GM21423 (cell line): ENCODE measurements around the gene CACHD1.
"Not testable (repeated sequence)": the region's sequence is repeated elsewhere in the genome, so short reads cannot be mapped to it uniquely, and the experiment has no call there.

Experiments used
- ATAC-seq: cut with Tn5 transposase; IDR thresholded peaks from one replicate; pipeline ENCODE4 v1.9.1; 2021; ENCODE audit warnings: mild to moderate bottlenecking, moderate library complexity; ENCODE audit not compliant: unreplicated experiment

CACHD1 gene

DNA sequence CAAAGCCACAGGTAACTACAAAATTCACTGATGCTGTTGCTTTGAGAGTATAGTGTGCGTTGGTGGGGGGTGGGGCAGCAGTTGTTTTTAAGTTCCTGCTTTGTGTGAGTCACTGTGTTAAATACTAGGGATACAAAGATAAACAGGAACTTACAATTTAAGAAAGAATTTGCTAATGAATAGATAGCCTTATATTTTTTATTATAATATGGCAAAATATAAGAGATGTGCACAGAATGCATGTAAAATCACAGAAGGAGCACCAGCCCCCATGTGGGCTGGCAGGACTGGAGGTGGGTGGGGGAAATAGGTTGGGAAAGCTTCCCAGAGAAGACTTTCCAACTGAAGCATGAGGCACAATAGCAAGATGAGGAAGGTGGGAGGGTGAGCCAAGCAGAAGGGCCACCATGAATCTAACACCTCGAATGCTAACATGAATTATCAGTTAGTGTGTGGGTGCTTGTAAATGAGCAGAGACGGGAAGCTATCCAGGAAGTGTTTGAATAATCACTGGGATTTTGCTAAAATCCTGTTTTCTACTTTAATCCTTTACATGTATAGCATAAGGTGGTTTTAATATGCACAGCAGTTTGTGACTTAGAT, 217.9 kb downstream of the CACHD1 start:
- ATAC-seq, result no peak

DNA sequence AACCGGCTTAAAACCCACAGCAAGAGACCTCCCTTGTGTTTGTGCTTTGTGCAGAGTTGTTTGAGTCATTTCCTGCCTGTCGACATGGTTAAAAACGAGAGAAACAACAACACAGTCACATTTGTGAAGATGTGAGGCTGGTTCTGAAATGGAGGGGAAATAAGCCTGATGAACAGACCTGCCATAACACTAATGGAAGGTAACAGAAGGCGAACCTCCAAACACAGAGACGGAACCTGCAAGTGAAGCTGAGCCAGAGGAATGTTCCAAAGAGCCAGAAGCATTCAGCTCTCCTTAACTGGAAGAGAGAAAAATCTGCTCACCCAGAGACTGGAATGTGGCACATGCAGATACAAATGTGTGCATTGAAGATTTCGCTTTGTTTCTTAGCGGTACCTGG, 221.7 kb downstream of the CACHD1 start:
- no peak for ATAC-seq

DNA sequence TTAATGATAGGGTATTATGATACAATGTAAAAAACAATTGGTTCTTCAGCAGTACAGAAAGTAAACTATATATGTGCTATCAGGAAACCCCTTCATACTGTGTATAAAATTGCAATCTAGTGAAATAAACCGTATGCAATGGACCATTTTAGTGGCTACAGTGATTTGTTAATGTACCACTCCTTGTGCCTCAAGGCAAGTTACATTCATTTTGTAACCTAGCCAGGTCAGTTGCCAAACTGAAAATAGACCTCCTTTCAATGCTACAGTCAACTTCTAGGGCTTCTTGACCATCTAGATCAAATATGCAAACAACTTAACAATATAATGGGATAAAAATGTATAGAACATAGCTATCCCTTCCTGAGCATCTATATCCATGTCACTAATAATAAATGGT, 223.0 kb downstream of the CACHD1 start:
- ATAC-seq, result no peak

DNA sequence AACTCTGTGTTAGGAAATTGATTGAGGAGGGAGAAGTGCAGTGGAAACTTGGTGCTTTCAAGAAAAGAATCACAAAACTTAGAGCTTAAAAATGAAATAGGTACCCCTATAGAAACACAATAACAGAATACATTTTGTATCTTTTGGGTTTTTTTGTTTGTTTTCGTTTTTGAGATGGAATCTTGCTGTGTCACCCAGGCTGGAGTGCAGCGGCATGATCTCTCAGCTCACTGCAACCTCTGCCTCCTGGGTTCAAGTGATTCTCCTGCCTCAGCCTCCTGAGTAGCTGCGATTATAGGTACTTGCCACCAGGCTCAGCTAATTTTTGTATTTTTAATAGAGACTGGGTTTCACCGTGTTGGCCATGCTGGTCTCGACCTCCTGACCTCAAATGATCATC, 223.5 kb downstream of the CACHD1 start:
- ATAC-seq, result no peak

DNA sequence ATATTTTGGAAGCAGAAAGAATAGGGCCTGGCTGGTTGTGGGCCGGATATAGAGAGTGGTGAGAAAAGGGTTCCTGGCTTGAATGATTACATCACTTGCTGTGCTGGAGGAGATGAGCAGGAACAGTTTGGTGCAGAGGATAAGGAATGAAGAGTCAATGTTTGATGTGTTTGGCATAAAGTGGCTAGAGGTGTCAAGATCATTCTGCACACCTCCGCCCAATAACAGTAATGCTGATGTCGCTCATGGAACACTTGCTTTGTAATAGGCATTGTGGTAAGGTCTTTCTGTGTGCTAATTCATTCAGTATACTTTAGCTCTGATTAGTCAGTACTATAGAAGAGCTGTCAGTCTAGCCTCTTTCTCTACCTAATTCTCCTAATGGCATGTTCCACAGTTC, 226.9 kb downstream of the CACHD1 start:
- no peak for ATAC-seq

DNA sequence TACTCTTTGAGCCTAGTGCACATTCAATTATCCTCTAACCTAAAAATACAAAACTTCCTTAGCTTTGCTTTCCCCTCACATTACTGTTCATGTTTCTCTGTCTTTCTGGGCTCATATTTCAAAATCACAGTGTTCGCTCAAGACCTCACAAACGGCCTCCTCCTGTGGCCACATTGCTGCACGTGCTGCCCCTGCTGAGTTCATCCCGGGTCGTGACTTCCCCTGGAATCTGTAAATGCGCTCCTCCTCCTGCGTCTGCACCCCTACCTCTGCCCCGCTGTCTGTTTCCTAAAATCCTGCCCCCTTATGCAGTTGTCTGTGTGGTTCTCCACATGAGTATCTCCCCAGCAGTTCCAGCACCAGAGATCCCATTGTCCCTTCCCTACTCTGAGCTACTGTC, 229.4 kb downstream of the CACHD1 start:
- ATAC-seq, result no peak

DNA sequence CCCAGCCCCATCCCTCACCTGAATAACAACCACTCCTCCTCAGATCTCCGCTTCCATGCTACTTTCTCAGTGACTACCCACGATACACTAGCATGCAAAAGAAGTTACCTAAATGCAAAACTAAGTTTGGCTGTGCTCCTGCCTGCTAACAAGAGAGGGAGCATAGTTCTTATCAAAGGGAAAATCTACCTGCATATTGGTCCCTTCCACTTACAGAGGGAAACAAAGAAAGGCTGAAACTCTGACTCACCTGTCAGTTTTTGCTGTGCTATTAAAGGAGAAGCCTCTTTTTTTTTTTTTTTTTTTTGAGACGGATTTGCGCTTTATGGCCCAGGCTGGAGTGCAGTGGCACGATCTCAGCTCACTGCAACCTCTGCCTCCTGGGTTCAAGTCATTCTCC, 231.1 kb downstream of the CACHD1 start:
- no peak for ATAC-seq

DNA sequence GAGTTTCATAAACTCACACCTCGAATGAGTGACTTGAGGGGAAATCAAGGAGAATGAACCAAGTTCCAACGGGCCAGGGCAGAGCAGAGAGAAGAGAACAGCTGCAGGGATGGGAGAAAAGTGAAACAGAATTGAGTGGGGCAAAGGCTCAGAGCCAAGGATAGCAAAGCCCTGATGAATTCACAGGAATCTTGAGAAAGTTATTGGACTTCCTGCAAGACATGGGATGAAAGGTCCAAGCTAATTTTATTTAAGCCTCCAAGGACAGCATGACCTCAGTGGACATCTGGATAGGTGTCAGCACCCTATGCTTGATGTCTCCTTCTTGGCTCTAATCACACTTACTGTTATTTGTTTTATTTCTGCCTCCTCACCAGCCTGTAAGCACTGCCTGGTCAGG, 232.0 kb downstream of the CACHD1 start:
- no peak for ATAC-seq

DNA sequence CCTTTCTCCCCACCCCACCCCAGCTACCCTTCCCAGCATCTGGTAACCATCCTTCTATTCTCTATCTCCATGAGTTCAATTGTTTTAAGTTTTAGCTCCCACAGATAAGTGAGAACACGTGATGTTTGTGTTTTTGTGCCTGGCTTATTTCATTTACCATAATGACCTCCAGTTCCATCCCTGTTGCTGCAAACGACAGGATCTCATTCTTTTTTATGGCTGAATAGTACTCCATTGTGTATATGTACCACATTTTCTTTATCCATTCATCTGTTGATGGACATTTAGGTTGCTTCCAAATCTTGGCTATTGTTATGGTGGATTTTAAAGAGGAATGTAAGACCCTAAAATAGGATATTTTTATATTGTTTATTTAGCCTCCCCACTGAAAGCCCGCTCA, 232.7 kb downstream of the CACHD1 start:
- ATAC-seq, result not testable (repeated sequence)

DNA sequence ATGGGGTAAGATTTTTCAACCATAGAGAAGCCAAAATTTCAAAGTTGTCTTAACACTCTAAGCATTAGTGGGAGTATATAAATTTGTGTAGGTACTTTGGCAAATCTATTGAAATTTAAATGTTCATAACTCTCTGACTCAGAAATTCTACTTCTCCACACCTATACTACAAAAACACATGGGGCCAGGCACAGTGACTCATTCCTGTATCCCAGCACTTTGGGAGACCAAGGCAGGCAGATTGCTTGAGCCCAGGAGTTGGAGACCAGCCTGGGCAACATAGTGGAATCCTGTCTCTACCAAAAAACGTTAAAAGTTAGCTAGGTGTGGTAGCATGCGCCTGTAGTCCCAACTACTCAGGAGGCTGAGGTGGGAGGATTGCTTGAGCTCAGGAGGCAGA, 233.7 kb downstream of the CACHD1 start:
- no peak for ATAC-seq

DNA sequence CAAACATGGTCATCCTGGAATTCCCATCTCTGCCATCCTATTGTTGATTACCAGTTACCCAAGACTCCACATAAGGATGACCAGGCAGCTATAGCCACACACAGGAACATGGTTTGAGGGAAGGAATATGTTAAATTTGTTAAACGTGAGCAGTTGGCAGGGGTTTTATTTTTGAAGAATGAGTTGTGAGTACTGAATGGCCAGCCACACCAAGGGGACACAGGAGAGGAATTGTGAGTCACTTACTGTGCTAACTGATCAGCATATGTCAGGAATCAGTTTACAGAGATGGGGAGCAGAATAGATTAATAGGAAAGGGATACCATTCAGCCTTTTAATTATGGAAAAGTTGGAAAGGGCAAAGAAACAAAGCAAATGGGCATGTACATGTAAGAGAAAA, 235.7 kb downstream of the CACHD1 start:
- ATAC-seq, result no peak

DNA sequence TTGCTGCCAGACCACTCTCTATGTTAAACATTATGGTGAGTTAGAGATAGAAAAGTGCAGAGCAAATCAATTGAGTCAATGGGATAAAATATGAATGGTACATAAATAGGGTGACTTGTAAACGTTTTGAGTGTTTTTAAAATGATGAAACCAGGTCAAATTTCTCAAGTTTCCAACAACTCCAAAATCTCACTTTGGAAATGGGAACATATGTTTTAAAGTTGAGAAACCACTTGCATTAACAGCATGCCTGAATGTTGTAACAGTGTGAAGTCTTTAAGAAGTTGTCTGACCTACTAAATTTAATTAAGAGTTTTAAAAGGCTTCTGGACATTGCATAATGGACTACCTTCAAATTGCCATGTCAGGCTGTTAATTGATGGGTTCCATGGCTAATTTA, 241.3 kb downstream of the CACHD1 start:
- ATAC-seq, result no peak

DNA sequence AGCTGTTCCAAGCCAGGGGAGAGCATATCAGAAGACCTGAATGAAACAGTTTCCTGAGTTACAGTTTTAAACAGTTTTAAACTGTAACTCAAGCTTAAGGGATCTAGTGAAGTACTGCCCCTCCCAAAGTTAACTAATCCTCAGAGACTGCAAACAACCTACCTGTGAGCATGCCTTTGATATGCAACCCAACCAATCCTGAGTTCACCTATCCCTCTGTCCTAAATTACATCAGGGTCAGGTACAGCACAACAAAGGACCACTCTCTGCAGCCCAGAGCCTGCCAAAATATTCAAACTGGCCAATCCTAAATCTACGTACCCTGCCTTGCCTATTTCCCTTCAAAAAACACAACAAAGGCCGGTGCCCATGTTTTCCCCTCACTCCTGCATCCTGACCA, 242.1 kb downstream of the CACHD1 start:
- no peak for ATAC-seq

DNA sequence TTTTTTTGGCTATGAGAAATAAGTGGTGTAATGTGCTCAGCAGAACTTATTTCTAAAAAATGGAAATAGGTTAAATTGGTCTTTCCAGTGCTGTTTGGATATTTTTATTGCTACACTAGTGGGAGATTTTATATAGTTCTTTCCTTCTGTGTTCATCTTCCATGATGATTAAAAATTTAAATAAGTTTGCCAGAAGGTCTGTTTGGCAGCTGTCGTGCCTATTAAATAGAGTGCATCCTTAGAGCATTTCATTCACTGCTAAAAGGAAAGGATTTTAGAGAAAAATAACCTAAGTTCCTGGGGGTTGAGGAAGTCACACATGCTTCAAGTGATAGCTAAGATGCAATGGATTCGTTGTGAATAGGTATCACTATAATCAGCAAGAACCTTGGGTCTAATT, 245.3 kb downstream of the CACHD1 start:
- ATAC-seq, result no peak

DNA sequence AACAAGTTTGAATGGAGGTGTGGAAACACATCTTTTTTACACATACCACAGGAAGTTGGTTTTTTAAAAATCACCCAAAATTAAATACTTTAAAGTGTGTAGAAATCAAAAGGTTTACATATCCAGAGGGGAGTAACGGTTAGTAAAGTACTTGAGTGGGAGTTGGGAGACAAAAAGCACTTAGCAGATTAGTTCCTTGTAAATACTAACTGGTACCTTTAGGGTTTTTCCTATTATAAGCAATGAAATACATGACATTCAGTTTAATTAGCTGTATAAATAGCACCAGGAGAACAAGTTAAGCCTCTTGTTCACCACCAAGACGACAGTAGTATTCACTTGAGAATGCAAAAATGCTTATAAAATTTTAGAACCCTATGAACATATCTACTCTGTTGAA, 251.2 kb downstream of the CACHD1 start:
- ATAC-seq, result no peak

DNA sequence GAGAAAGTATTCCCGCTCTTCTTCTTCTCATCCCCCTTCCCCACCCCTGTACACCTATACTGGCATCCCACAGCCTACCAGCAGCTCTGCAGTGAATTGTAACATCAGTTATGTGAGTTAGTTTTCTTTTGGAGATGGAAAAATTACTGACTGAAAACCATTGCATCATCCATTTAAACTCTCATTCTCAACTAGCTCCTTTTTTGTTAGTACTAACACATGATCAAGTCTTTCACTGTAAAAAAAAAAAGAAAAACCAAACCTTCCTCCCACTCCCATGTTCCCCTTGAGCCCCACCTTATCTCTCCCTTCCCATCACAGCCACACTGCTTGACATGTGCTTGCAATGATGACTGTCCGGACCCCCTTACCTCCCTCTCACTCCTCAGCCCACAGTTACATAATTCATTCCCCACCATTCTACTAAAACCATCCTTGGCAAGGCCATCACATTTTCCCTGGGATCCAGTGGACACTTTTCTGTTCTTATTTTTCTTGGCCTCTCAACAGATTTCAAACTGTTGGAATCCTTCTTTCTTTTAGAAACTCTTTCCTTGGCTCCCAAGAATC, 251.7 kb downstream of the CACHD1 start:
- ATAC-seq, result no peak

DNA sequence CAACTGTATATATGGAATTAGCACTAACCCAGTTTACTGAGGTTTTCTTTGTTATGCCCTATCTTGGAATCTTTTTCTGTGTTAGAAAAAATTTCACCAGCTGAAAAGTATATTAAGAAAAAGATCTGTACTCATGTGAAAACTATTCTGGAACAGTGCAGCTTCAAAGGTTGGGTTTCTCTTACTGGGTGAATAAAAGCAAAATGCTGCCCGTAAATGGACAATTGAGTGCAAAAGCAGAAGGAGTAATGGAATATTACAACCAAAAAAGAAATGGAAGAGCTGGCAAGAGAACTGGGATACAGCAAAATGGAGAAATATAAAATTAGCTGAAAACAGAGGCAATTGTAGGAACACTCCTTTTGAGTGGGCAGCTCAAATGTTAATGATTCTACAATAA, 257.9 kb downstream of the CACHD1 start:
- ATAC-seq, result no peak

DNA sequence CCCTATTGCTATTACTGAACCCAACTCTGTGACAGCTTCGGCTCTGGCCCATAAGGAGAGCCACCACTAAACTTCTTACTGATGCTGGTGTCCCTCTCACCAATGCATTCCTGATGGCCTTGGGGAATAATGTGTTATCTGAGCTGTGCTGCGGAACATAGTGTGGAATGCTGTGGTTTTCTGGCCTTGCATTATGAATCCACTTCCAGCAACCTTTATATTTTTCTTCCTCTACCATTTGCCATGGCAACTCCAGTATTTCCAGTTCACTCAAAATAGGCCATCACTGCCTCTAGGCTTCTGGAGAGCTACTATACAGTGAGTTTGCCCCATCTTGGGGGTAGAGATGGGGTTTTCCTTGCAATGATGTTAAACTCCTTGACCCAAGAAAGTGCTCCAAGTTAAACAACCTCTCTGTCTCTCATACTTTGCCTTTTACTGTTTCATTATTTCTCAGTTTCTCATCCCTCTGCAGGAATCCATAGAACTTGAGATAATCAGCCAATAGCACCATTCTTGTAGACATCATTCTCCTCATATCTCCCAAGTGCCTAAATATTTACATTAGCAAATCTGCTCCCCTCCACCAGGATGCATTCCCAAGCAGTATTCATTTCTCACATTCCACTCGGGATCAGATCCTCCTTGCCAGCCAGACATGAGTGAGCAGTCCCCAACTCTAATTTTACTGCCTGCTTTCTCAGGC, 263.8 kb downstream of the CACHD1 start:
- ATAC-seq, result no peak

DNA sequence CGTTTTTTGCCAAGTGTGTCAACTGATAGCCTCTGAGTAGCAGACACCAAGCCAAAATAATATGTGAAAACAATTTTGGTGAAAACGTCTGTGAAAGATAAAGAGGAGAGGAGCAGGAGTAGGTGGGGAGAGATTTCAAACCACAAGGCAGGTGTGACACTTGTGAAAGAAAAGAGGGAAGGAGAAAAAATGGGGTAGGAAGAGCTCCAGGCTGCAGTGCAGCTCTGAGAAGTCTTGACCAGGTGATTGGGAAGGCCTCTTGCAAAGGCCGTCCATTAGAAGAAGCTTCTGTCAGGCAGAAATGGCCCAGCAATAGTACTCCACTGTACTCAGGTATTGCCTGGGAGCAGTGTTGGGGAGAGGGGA, 264.3 kb downstream of the CACHD1 start:
- ATAC-seq, result no peak

DNA sequence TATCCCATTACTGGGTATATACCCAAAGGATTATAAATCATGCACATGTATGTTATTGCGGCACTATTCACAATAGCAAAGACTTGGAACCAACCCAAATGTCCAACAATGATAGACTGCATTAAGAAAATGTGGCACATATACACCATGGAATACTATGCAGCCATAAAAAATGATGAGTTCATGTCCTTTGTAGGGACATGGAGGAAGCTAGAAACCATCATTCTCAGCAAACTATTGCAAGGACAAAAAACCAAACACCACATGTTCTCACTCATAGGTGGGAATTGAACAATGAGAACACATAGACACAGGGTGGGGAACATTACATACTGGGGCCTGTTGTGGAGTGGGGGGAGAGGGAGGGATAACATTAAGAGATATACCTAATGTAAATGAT, 270.8 kb downstream of the CACHD1 start:
- not testable (repeated sequence) for ATAC-seq
